ENCODE measurements around the gene EIPR1.

Gene EIPR1

GRCh38 chr2:3268705-3269029, 109.0 kb downstream of the EIPR1 start:
- H3K27ac ChIP-seq = no peak overlapping the region
- DNase-seq = no peak
- H3K36me3 ChIP-seq = peaks cover 4% of the 10 kb centered on the region; the same call in 1 of the 2 replicates
- no peak overlapping the region for H3K4me3 ChIP-seq (ENCODE audit: low read depth, low read length)
- peaks cover 8% of the 10 kb centered on the region for H3K9me3 ChIP-seq (ENCODE audit: severe bottlenecking)
- no peaks in the 10 kb centered on the region for H3K27me3 ChIP-seq (ENCODE audit: insufficient read depth, low read depth, severe bottlenecking)
- no peak for TF ChIP-seq CTCF (IDR thresholded peaks at IDR 0.05; ENCODE audit: low read depth, low read length)

- H3K36me3 ChIP-seq = peaks cover 4% of the 10 kb centered on the region; the same call in 1 of the 2 replicates
These were observed 109.5 kb downstream of the EIPR1 start for GRCh38 chr2:3267869-3268704.

GRCh38 chr2:3266925-3267867, 110.4 kb downstream of the EIPR1 start:
- 0 out of 2 replicates have a peak, but pooled peaks cover 4% of the 10 kb centered on the region for H3K36me3 ChIP-seq
- peak overlapping the region; percentile 81 for H3K27ac ChIP-seq

More at GRCh38 chr2:3267869-3268704, 109.5 kb downstream of the EIPR1 start:
- H3K27ac ChIP-seq = no peak overlapping the region
- no peak for DNase-seq
- no peak overlapping the region for H3K4me3 ChIP-seq (ENCODE audit: low read depth, low read length)
- peaks cover 8% of the 10 kb centered on the region for H3K9me3 ChIP-seq (ENCODE audit: severe bottlenecking)
- 0 out of 2 replicates have a peak, but pooled peaks have one; percentile 19 for TF ChIP-seq CTCF (IDR thresholded peaks at IDR 0.05; ENCODE audit: low read depth, low read length)
- H3K27me3 ChIP-seq (ENCODE audit: insufficient read depth, low read depth, severe bottlenecking) = no peaks in the 10 kb centered on the region

GRCh38 chr2:3265981-3266924, 111.4 kb downstream of the EIPR1 start:
- Histone ChIP-seq H3K27ac (peak overlapping the region; percentile 81), H3K36me3 (0 out of 2 replicates have a peak, but pooled peaks cover 4% of the 10 kb centered on the region)
- TF ChIP-seq CTCF (IDR thresholded peaks at IDR 0.05; ENCODE audit: low read depth, low read length) = no peak

More at GRCh38 chr2:3266925-3267867, 110.4 kb downstream of the EIPR1 start:
- H3K9me3 ChIP-seq (ENCODE audit: severe bottlenecking) = peaks cover 8% of the 10 kb centered on the region
- H3K4me3 ChIP-seq (ENCODE audit: low read depth, low read length) = no peak overlapping the region
- H3K27me3 ChIP-seq (ENCODE audit: insufficient read depth, low read depth, severe bottlenecking) = no peaks in the 10 kb centered on the region
- DNase-seq = no peak
- no peak for TF ChIP-seq CTCF (IDR thresholded peaks at IDR 0.05; ENCODE audit: low read depth, low read length)

GRCh38 chr2:3265471-3265870, 112.1 kb downstream of the EIPR1 start:
- DNase-seq = peak; percentile 66
- 0 out of 2 replicates have a peak, but pooled peaks cover 4% of the 10 kb centered on the region for H3K36me3 ChIP-seq
- H3K27me3 ChIP-seq (ENCODE audit: insufficient read depth, low read depth, severe bottlenecking) = no peaks in the 10 kb centered on the region
- H3K9me3 ChIP-seq (ENCODE audit: severe bottlenecking) = no peaks in the 10 kb centered on the region
- peak overlapping the region; percentile 69 for H3K27ac ChIP-seq
- peak; percentile 30; the same call in 1 of the 2 replicates for TF ChIP-seq CTCF (IDR thresholded peaks at IDR 0.05; ENCODE audit: low read depth, low read length)
- H3K4me3 ChIP-seq (ENCODE audit: low read depth, low read length) = peak overlapping the region; percentile 5

More at GRCh38 chr2:3265981-3266924, 111.4 kb downstream of the EIPR1 start:
- peak overlapping the region; percentile 17 for H3K4me3 ChIP-seq (ENCODE audit: low read depth, low read length)
- H3K9me3 ChIP-seq (ENCODE audit: severe bottlenecking) = no peaks in the 10 kb centered on the region
- H3K27me3 ChIP-seq (ENCODE audit: insufficient read depth, low read depth, severe bottlenecking) = no peaks in the 10 kb centered on the region
- DNase-seq = peak; percentile 98

Measured in WERI-Rb-1 (cell line).